Fibroblast of skin of left quadriceps (primary cell): ENCODE measurements around the gene PHGDH.
"Not testable (repeated sequence)": the region's sequence is repeated elsewhere in the genome, so short reads cannot be mapped to it uniquely, and the experiment has no call there.

Experiments
- DNase-seq, 2 experiments: peaks; one replicate each; pipeline ENCODE4 v3.0.0-alpha.2; 2013; ENCODE audit warnings: low read depth in 2 of 2

PHGDH gene

DNA sequence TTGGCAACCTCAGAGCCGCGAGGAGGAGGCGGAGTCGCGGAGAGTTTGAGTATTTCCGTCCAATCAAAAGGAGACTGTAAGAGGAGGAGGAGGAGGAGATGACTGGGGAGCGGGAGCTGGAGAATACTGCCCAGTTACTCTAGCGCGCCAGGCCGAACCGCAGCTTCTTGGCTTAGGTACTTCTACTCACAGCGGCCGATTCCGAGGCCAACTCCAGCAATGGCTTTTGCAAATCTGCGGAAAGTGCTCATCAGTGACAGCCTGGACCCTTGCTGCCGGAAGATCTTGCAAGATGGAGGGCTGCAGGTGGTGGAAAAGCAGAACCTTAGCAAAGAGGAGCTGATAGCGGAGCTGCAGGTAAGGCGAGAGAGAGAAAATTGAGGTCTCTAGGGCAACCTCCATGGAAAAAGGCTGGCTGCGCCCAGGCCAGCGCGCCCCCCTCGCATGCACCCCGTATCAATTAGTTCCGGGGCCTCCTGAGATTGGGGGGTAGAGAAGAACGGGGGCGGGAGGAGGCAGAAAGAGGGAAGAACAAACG lies at the start of gene PHGDH:
Gene PHGDH, plus strand, starts transcription at position 131 of the 538 bp plus-strand sequence. Its CDS starts 89 bp downstream, at position 220.
- DNase-seq: peak; percentile 85 to 87

DNA sequence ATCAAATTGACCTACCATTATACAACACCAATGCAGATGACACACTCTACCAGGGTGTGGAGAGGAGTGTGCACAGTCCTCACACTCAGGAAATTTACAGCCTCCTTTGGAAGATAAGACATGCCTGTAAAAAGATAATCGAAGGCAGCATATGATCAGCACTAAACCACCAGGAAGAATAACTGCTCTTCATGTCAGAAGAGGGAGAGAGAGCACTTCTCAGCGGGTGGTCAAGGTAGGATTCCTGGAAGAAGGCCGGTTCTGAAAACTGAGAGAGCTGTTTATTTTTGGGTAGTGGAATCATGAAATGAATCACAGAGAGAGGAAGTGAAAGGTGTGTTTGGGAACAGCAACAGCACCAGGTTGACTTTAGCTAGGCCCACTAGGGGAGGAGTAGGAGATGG lies 49.7 kb upstream of the PHGDH start:
- DNase-seq: no peak

DNA sequence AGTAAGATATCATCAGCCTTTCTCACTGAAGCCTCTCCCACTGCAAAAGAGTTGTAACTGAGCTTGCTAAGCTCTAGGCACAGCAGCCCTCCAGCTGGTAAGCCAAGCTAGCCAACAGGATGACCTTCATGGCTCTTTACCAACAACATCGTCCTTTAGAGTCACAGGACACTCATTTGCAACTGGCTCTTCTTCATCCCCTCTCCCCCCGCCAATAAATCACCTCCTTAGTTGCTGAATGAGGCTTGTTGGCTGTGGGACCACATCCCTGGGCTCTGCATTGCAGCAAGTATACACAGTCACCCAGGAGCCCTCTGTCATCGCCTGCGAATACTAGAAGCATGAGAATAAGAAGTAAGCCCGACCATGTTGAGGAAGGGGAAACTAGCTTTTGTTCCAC lies 47.7 kb upstream of the PHGDH start:
- no peak for DNase-seq

DNA sequence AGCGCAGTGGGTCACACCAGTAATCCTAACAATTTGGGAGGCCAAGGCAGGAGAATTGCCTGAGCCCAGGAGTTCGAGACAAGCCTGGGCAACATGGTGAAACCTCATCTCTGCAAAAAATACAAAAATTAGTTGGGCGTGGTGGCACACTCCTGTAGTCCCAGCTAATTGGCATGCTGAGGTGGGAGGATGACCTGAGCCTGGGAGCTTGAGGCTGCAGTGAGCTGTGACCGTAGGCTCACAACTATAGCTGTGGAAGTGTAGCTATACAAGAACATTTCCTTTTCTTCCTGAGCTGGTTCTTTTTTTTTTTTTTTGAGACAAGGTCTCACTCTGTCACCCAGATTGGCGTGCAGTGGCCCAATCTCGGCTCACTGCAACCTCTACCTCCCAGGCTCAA lies 44.6 kb upstream of the PHGDH start:
- DNase-seq: no peak

DNA sequence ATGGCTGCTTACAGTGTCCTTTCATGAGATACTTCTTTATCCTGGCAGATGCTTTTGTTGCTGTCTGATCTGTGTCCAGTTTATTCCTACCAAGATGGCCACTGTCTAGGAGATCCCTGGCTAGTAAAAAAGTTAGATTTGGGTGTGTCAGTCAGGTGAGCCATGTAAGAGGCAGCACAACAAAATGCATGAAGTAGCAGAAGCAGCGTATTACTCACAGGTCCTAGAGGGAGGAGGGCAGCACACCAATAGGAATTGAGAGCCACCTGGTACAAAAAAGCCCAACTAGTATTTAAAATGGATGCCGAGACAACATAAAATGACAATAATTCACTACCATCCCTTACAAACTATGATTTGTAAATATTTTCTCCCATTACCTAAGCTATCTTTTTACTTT lies 40.8 kb upstream of the PHGDH start:
- DNase-seq: no peak

DNA sequence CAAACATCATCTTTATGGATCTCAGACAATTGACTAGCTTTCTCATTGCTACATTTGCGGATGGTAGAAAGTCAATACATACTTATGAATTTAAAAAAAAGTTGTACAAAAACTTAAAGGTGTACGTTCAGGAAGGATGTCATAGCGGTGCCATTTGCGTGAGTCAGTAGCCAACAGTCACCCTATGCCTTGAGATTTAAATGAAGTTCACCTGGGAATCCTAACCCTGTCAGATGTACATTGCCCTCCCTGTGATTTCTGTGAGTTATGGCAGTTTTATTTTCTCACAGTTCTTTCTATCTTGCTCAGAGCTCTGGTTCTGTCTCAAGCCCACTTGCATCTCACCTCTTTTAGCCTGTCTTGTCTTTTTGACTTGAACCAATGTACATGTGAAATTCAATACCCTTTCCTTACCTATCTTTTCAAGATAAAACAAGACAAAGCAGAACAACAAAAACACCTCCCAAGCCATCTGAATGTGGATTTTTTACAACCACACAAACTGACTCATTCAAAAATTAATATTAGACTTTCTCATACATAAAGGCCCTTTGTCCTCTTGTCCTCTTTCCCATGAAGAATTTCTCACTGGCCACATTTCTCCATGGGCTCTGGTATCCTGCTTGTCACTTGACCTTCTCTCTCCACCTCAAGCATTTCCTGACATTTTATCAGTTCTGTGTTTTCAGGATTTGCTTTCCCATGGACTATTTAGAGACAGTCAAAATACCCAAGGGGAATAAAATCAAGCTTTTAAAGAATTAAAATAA lies 38.4 kb upstream of the PHGDH start:
- DNase-seq: no peak

DNA sequence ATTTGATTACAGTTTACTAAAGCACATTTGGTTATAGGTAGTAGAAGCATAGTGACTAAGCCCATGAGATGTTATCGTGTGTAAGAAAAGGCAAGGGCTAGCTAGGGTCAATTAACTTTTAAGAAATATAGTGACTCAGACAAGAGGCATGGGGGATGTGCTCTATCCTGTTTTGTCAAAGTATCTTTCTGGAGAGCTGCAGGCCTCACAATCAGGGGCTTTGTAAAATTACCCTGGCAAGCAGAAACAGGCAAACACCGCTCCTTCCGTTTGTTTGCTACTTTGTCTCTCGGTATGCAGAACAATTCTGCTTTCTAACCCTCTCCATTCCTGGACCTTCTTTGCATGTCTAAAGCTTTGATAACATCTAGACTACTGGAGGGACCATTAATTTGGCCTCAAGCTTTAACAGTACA lies 37.6 kb upstream of the PHGDH start:
- peak in 1 of 2 experiments; percentile 28 for DNase-seq

DNA sequence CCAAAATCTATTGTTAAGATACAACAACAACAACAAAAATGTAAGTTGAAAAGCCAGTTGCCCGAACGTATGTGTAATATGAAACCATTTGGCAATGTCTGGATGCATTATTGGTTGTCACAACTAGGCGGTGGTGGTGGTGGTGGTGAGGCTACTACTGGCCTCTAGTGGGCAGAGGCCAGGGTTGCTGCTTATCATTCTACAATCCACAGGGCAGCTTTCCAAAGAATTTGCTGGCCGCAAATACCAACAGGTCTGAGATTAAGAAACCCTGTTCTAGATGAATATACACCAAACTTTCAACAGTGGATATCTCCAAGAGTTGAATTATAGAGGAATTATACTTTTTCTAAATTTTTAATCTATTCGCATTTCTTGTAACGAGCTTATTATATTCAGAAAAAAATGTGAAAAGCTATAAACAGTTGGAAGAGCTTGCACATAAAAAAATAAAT lies 36.9 kb upstream of the PHGDH start:
- DNase-seq: peak; percentile 87 to 88

DNA sequence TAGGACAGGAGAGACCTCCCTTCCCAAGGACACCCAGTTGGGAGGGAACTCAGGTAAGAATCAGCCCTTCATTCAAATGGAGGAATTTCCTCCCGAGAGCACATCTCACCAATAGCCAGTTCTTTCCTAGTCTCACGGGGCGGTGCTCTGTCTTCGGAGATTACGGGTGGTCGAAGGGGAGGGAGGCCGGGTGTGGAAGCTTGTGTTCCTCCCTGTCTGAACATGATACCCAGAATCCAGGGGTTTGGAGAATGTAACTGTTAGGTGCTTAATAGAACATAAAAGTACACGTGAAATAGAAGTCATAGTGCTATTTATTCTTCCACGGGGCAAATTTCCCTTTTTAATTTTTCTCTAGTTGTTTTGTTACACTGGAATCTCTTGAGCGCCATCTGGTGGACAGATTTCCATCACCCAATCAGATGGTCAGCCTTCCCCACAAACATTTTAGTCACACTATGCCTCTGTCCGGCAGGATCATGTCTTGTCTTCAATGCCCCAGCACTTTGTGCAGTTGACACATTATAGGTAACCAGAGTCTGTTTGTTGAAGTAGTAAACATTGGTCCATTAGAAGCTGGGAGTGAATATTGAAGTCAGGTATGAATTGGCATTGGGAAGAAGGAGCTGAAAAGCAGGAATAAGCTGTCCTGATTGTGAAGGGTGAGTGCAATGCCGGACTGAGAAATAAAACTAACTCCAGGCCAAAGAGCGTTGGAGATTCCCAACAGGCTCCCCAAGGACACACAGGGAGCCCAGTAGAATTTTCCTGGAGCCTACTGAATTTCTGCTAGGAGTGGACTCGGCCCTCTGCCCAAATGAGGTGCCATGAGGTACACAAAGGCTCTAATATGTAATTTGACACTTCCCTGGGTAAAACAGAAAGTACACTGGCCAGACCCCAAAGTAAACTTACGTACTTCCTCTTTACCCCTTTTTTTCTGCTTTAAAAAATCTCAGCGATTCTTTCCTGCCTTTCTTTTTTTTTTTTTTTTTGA lies 36.1 kb upstream of the PHGDH start:
- peak; percentile 59 to 62 for DNase-seq

DNA sequence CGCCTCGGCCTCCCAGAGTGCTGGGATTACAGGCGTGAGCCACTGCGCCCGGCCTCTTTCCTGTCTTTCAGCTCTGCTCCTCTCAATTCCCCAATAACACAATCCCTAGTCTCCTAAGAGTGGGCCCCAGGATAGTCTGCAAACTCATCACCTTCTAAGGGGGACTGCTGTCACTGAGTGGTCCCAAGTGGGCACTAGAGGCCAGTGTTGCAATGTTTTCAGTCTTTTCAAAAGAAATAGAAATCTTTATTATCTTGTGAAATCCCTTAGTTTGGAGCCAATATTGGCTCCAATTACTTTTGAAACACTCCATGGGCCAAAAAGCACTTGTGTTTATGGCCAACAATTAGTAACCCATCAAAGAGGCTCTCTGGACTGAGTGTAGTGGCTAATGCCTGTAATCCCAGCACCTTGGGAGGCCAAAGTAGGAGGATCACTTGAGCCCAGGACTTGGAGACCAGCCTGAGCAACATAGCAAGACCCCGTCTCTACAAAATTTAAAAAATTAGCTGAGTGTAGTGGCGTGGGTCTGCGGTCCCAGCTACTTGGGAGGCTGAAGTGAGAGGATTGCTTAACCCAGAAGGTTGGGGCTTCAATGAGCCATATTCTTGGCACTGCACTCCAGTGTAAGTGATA lies 35.0 kb upstream of the PHGDH start:
- DNase-seq: no peak

DNA sequence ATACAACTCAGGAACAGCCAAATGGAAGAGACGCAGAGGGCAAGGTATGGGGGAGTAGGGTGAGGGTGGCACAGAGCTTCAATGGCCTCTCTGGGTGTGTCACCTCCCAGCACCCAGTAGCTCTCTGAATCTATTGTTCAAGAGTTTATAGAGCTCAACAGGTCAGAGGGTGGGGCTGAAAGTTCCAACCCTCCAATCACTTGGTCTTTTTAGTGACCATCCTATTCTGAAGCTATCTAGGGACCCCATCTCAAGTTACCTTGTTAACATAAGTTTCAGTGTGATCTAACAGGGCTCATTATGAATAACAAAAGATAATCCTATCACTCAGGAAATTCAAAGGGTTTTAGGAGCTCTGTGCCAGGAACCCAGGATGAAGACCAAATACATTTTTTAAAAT lies 32.5 kb upstream of the PHGDH start:
- DNase-seq: no peak

DNA sequence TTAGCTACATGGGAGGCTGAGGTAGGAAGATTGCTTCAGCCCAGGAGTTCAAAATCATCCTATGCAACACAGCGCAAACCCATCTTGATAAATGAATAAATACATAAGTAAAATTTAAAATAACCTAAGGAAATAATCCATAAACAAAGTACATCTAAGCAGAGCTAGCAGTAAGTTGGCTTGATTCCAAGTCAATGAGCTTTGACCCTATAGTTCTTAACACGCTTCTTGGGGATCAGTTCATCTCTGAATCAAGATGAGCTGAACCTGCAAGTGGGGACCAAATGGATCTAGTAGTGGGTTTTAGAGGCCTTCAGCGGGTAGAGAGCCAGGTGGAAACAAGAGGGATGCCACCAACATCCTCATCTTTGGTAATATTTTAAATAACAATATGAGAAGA lies 31.5 kb upstream of the PHGDH start:
- DNase-seq: no peak

DNA sequence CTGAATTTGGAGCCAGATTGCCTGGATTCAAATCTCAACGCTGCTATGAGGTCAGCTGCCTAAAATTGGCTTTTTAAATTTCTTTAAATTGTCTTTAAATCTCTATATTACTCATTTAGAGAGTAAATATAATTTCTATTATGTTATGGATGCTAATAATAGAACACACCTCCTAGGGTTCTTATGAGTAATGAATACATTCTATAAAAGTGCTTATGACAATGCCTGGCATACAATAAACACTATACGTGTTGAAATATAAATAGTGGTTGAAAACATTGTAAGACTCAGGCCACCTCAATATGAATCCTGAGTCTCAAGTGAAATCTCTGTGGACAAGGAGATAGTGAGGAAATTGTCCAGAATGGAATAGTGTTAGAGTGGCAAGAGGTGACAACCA lies 31.0 kb upstream of the PHGDH start:
- DNase-seq: no peak

DNA sequence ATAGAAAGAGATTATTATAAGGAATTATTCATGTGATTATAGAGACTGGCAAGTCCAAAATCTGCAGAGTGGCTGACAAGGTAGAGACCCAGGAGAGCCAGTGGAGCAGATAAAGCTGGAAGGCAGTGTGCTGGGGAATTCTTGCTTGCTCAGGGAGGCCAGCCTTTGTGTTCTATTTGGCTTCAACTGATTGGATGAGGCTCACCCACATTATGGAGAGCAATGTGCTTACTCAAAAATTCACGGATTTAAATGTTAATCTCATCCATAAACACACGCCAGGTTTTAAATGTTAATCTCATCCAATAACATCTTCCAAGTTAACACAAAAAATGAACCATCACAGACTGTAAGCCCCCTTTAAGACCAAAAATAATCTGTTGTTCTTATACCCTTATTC lies 30.2 kb upstream of the PHGDH start:
- DNase-seq: no peak

DNA sequence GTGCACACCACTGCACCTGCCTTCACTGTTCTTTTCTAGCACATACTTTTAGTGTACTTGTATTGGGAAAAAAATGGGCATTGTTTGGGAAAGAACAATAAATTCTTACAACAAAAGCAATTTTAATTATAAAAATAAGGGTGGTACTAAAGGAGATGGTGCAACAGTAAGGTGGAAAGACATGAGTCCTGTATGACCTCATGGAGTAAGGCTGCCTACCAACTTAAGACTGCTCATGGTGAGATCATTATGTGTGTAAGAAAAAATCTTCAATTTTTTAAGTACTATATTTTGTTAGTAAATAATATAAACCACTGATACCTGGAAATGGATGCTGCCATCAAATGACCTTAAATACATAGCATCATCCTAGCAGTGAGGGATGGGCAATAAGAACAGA lies 29.6 kb upstream of the PHGDH start:
- DNase-seq: no peak

DNA sequence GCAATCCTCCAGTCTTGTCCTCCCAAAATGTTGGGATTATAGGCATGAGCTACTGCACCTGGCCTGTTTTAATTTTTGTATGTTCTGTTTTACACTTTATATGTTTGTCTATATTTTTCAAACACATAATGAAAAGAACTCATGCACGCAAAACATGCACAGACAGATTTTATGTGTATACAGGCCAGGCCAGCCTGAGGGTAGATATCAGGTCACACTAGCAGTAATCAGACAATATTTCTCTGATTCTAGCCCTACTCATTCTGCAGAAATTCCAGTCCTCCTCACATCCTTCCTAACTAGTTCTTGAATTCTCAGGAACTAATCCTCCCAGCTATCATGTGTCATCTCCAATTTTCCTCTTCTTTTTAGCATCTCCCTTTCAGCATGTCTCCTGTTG lies 27.8 kb upstream of the PHGDH start:
- DNase-seq: no peak

DNA sequence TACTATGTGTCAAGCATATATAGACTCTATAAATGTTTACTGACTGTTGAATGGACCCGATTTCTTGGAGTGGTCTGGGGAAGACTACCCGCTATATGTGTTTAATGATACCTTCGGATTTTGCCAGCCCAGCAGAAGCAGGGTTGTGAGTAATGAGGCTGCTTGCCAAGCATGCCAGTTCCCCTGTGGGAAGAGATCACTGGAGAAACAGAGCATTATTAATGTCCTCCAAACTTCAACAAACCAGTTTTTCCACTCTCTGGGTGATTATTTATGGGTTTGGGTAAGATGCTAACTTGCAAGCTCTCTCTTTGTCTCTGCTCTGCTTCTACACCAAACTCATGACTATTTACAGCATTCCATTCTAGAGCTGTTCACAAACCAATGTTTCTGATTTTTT lies 25.1 kb upstream of the PHGDH start:
- DNase-seq: no peak

DNA sequence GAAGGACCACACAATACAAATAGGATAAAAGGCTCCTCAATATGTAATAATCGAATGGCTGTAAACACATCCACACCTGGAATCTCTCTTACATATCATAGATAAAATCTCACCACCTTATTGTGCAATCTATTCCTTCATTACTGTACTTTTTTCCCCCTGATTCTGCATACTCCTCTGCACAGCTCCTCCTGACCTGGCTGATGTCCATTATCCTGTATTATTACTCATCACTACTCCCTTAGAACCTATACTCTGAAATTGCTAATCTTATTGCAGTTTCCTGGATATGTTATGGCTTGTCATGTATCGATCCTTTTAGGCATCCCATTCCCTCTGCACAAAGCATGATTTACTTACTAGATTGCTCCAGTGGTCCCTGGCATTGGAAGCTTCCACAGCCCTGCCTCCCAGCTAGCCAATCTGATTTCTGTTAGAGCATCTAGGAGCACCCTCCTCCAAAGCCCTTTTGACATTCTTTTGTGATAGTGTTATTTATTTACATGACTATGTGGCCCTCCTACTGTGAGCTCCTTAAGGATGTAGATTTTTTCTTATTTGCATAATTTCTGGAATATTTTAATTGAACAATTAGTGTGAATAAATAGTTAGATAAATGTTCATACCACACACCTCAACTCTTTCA lies 24.2 kb upstream of the PHGDH start:
- no peak for DNase-seq

DNA sequence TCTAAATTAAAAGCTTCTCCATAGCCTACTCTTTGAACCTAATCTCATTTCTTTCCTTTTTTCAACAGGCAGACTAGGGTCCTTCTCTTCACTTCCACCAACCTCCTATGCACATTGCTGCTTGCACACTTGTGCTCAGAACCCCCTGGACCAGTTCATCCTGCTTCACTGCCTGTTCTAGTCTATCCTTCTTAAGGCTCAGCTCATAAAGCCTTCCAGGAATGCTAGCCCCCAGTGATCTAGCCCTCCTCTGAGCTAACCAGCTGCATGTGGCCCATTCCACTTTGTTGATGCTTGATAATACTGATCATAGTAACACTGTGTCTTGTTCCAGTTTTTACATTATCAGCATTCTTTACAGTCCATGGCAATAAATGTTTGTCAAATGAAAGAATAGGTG lies 22.9 kb upstream of the PHGDH start:
- DNase-seq: no peak

DNA sequence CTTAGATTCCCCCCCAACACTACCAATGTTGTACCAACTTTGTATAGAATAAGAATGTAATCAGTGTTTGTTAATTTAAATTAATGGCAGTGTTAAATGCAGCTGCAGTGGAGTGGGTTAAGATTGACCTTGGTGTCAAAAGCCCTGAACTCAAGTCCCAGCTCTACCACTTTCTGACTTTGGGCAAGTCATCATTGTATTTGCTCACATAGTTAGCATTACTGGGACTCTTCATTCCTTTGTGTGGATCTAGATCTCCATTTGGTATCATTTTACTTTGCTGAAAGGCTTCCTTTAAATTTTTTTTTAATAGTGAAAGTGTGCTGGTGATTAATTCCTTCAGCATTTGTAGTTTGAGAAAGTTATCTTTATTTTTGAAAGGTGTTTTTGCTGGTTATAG lies 22.2 kb upstream of the PHGDH start:
- no peak for DNase-seq

DNA sequence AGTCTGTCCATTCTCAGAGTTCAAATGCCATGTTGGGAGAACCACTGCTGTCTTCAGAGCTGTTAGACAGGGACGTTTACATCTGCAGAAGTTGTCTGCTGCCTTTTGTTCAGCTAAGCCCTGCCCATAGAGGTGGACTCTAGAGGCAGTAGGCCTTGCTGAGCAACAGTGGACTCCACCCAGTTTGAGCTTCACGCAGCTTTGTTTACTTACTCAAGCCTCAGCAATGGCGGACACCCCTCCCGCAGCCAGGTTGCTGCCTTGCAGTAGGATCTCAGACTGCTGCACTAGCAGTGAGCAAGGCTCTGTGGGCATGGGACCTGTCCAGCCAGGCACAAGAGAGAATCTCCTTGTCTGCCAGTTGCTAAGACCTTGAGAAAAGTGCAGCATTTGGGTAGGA lies 14.9 kb upstream of the PHGDH start:
- DNase-seq: not testable (repeated sequence)
